Measurements from ENCODE around the gene SV2B. TPM values are rescaled to one million over a fixed set of nuclear protein-coding genes. Genes with fewer than 3 reads are reported as not detected.

Gene SV2B
- total RNA-seq, 1 experiment from 2014 or later = not detected

- ATAC-seq (no peak), DNase-seq (no peak)
- Histone ChIP-seq H3K27ac (ENCODE audit: low read length) (no peak overlapping the region), H3K4me2 (ENCODE audit: low read length) (no peak overlapping the region), H3K79me2 (ENCODE audit: low read length) (no peaks in the 10 kb centered on the region), H3K9me2 (replicated peaks; ENCODE audit: low read length) (no peaks in the 10 kb centered on the region), H3F3A (ENCODE audit: low read length, unreplicated experiment) (no peaks in the 10 kb centered on the region), H3K9ac (ENCODE audit: low read length) (no peak overlapping the region), H3K36me3 (ENCODE audit: low read depth, low read length) (no peaks in the 10 kb centered on the region), H3K4me1 (ENCODE audit: insufficient read depth, low read length) (no peaks in the 10 kb centered on the region), H3K27me3 (ENCODE audit: low read length) (peaks cover 88% of the 10 kb centered on the region), H3K4me3 (ENCODE audit: low read length) (no peak overlapping the region), H2AFZ (ENCODE audit: low read length) (no peak overlapping the region), H3K9me3 (ENCODE audit: low read length) (no peaks in the 10 kb centered on the region), H4K20me1 (ENCODE audit: low read length) (no peaks in the 10 kb centered on the region)
- ChIA-PET POLR2A (ENCODE audit: unreplicated experiment) (no interaction called here), CTCF (no interaction called here)
- no TSS peak for BruUV-seq (replicated peaks)
- intact Hi-C loops (cut with micrococcal nuclease) = no loop called here
- TF ChIP-seq EZH2phosphoT487 (IDR thresholded peaks at IDR 0.05; ENCODE audit: borderline replicate concordance, low read length) (no peak), EZH2 (IDR thresholded peaks at IDR 0.05; ENCODE audit: low read length, unreplicated experiment) (no peak), CTCF (conservative IDR thresholded peaks at IDR 0.05; ENCODE audit: low read depth, low read length) (no peak)
Observed at GRCh38 chr15:91196768-91197167, 96.7 kb downstream of the SV2B start.

DNA sequence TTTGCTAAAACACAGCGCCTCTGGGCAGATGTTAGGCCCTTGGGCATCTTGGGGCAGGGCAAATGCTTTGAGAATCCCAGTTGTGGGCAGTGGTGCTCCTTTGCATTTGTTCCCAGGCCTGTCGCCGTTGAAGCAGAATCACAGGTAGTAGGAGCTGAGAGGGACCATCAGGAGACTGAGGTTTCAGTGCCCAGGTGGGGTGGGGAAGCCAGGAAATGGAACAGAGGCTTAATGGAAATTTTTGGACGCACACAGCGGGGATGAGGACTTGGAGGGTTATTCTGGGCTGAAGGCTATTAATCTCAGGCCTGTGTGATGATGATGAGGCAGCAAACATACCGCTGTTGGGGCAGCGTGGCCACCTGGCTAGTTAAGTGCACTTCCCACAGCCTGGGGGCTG is 99.5 kb downstream of the SV2B start:
- TF ChIP-seq EZH2 (IDR thresholded peaks at IDR 0.05; ENCODE audit: low read length, unreplicated experiment) (no peak), EZH2phosphoT487 (IDR thresholded peaks at IDR 0.05; ENCODE audit: borderline replicate concordance, low read length) (no peak), CTCF (conservative IDR thresholded peaks at IDR 0.05; ENCODE audit: low read depth, low read length) (no peak)
- Histone ChIP-seq H3F3A (ENCODE audit: low read length, unreplicated experiment) (no peaks in the 10 kb centered on the region), H3K79me2 (ENCODE audit: low read length) (no peaks in the 10 kb centered on the region), H4K20me1 (ENCODE audit: low read length) (no peaks in the 10 kb centered on the region), H3K36me3 (ENCODE audit: low read depth, low read length) (no peaks in the 10 kb centered on the region), H3K4me3 (ENCODE audit: low read length) (no peak overlapping the region), H2AFZ (ENCODE audit: low read length) (no peak overlapping the region), H3K27me3 (ENCODE audit: low read length) (peaks cover 71% of the 10 kb centered on the region), H3K27ac (ENCODE audit: low read length) (no peak overlapping the region), H3K4me2 (ENCODE audit: low read length) (no peak overlapping the region), H3K9me2 (replicated peaks; ENCODE audit: low read length) (no peaks in the 10 kb centered on the region), H3K9me3 (ENCODE audit: low read length) (no peaks in the 10 kb centered on the region), H3K4me1 (ENCODE audit: insufficient read depth, low read length) (no peaks in the 10 kb centered on the region), H3K9ac (ENCODE audit: low read length) (no peak overlapping the region)
- BruUV-seq (replicated peaks) = no TSS peak
- no peak for ATAC-seq
- POLR2A ChIA-PET (ENCODE audit: unreplicated experiment) = no interaction called here
- intact Hi-C loops (cut with micrococcal nuclease) = no loop called here
- CTCF ChIA-PET = no interaction called here
- no peak for DNase-seq

DNA sequence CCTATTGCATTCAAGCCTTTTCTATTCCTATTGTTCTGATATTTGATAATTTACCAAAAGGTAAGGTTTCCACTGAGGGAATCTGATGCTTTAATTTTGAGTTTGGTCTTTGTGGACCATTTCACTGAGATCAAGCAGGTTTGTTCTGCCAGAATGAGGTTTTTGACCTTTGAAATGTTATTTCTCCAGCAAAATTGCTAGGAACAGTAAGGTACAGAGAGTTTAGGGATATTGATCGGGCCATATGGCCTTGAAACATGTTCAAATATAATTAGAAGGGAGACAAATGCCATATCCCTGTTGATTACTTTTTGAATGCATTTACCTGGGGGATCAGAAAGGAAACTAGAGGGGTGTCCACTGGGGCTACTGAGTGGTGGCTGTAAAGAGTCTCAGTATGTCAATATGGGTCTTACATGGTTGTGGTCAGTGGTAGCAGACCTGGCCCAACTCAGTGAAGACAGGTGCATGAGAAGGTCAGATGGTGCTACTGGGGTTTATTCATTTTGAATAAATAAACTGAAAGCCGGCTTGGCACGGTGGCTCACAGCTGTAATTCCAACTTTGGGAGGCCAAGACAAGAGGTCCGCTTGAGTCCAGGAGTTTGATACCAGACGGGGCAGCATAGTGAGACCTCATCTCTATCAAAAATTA is 100.2 kb downstream of the SV2B start:
- Histone ChIP-seq H3K27me3 (ENCODE audit: low read length) (peaks cover 71% of the 10 kb centered on the region), H3K4me2 (ENCODE audit: low read length) (no peak overlapping the region), H2AFZ (ENCODE audit: low read length) (no peak overlapping the region), H4K20me1 (ENCODE audit: low read length) (no peaks in the 10 kb centered on the region), H3K79me2 (ENCODE audit: low read length) (no peaks in the 10 kb centered on the region), H3K4me1 (ENCODE audit: insufficient read depth, low read length) (no peaks in the 10 kb centered on the region), H3F3A (ENCODE audit: low read length, unreplicated experiment) (no peaks in the 10 kb centered on the region), H3K9ac (ENCODE audit: low read length) (no peak overlapping the region), H3K36me3 (ENCODE audit: low read depth, low read length) (no peaks in the 10 kb centered on the region), H3K9me3 (ENCODE audit: low read length) (no peaks in the 10 kb centered on the region), H3K4me3 (ENCODE audit: low read length) (no peak overlapping the region), H3K9me2 (replicated peaks; ENCODE audit: low read length) (no peaks in the 10 kb centered on the region), H3K27ac (ENCODE audit: low read length) (no peak overlapping the region)
- intact Hi-C loops (cut with micrococcal nuclease) = no loop called here
- DNase-seq = no peak
- ChIA-PET CTCF (no interaction called here), POLR2A (ENCODE audit: unreplicated experiment) (no interaction called here)
- TF ChIP-seq CTCF (conservative IDR thresholded peaks at IDR 0.05; ENCODE audit: low read depth, low read length) = no peak
- TF ChIP-seq EZH2 (IDR thresholded peaks at IDR 0.05; ENCODE audit: low read length, unreplicated experiment) = no peak
- no peak for TF ChIP-seq EZH2phosphoT487 (IDR thresholded peaks at IDR 0.05; ENCODE audit: borderline replicate concordance, low read length)
- no peak for ATAC-seq
- no TSS peak for BruUV-seq (replicated peaks)
